Vagina (tissue), 2 donors: ENCODE data around the gene SLC32A1.

Experiments used
- POLR2A ChIP-seq, 2 donors: fragments of 450-650 bp; IDR thresholded peaks; one replicate each; pipeline ENCODE4 v1.6.1; 2017; ENCODE audit warnings: antibody characterized with exemption in 2 of 2, mild to moderate bottlenecking in 2 of 2, moderate library complexity in 2 of 2
- POLR2AphosphoS5 ChIP-seq, 2 donors: sonication (generic); formaldehyde crosslinking; IDR thresholded peaks; one replicate each; pipeline ENCODE4 v1.9.0; 2017; ENCODE audit warnings: antibody characterized with exemption in 2 of 2, mild to moderate bottlenecking in 2 of 2, low read depth in 1 of 2; ENCODE audit not compliant: insufficient read depth in 1 of 2
- TF ChIP-seq, protein P1 (sequence below), 3 experiments: fragments of 450-650 bp in 2 of 3; fragments of 200-600 bp in 1 of 3; sonication (generic) in 1 of 3; IDR thresholded peaks; one replicate each; pipeline ENCODE4 v1.5.1; 2017 to 2019; ENCODE audit warnings: antibody characterized with exemption in 3 of 3, mild to moderate bottlenecking in 2 of 3, moderate library complexity in 2 of 3

- TF ChIP-seq, protein P1, sequence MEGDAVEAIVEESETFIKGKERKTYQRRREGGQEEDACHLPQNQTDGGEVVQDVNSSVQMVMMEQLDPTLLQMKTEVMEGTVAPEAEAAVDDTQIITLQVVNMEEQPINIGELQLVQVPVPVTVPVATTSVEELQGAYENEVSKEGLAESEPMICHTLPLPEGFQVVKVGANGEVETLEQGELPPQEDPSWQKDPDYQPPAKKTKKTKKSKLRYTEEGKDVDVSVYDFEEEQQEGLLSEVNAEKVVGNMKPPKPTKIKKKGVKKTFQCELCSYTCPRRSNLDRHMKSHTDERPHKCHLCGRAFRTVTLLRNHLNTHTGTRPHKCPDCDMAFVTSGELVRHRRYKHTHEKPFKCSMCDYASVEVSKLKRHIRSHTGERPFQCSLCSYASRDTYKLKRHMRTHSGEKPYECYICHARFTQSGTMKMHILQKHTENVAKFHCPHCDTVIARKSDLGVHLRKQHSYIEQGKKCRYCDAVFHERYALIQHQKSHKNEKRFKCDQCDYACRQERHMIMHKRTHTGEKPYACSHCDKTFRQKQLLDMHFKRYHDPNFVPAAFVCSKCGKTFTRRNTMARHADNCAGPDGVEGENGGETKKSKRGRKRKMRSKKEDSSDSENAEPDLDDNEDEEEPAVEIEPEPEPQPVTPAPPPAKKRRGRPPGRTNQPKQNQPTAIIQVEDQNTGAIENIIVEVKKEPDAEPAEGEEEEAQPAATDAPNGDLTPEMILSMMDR (IDR thresholded peaks at IDR 0.05): no peak
- TF ChIP-seq POLR2A (IDR thresholded peaks at IDR 0.05) (no peak), POLR2AphosphoS5 (IDR thresholded peaks at IDR 0.05; ENCODE audit: insufficient read depth in 1 of 2, low read depth in 1 of 2) (no peak)
Observed at GRCh38 chr20:38754924-38755323, 30.6 kb downstream of the SLC32A1 start.
